Endothelial cell of umbilical vein (primary cell): ENCODE measurements around the gene PEX5L. TPM values are rescaled to one million over a fixed set of nuclear protein-coding genes. Genes with fewer than 3 reads are reported as not detected.

ENCODE experiments used
- BruUV-seq: library from RNA; stranded (reverse); fragments of 400-500 nt; replicated peaks from 2 replicates; lab custom pipeline; 2021; lab: Mats Ljungman, UMichigan
- CTCF ChIA-PET: fragments of 300-600, 350-600 bp; sonication (Branson Sonifier 250); formaldehyde crosslinking; loops from one replicate; lab custom pipeline; 2021; ENCODE audit warnings: antibody characterized with exemption, inconsistent platforms; lab: Charles Lee
- POLR2A ChIA-PET: fragments of 300-600, 350-600 bp; sonication (Branson Sonifier 250); formaldehyde crosslinking; loops from one replicate; lab custom pipeline; 2021; ENCODE audit warnings: antibody characterized with exemption, inconsistent platforms; lab: Charles Lee
- DNase-seq: peaks from one replicate; pipeline ENCODE4 v3.0.0-alpha.2; 2011; ENCODE audit warnings: low read depth, low spot score
- FAIRE-seq: peaks from 2 replicates; lab custom pipeline; 2011; peaks lifted over from hg19 to GRCh38; lab: Jason Lieb, UNC
- H2AFZ ChIP-seq: 2 replicates; pipeline ENCODE4 v1.6.0; 2012; ENCODE audit warnings: low read depth, low read length, control low read depth, inconsistent platforms
- H3K27ac ChIP-seq: 2 replicates; pipeline ENCODE4 v1.5.1; 2011; ENCODE audit warnings: low read depth, mild to moderate bottlenecking, control low read depth, low read length, moderate library complexity; ENCODE audit not compliant: insufficient read depth
- H3K27me3 ChIP-seq, 2 experiments: 2 replicates each; pipeline versions ENCODE4 v1.6.0 to v1.6.1; 2011; ENCODE audit warnings: low read length in 2 of 2, mixed read lengths in 1 of 2; ENCODE audit not compliant: control insufficient read depth in 2 of 2, insufficient read depth in 2 of 2
- H3K36me3 ChIP-seq, 2 experiments: 2 replicates in 1 of 2; 3 replicates in 1 of 2; pipeline ENCODE4 v1.5.1; 2011; ENCODE audit warnings: low read length in 2 of 2, mild to moderate bottlenecking in 1 of 2, moderate library complexity in 1 of 2; ENCODE audit not compliant: control insufficient read depth in 2 of 2, insufficient read depth in 2 of 2; ENCODE audit errors: extremely low read depth in 1 of 2
- H3K4me1 ChIP-seq: 3 replicates; pipeline ENCODE4 v1.5.1; 2011; ENCODE audit warnings: mild to moderate bottlenecking, low read length; ENCODE audit not compliant: control insufficient read depth, insufficient read depth; ENCODE audit errors: extremely low read depth
- H3K4me2 ChIP-seq: 2 replicates; pipeline ENCODE4 v1.6.1; 2011; ENCODE audit warnings: low read length, control low read depth, mixed read lengths; ENCODE audit not compliant: insufficient read depth
- H3K4me3 ChIP-seq, 3 experiments: fragments of 200-600 bp in 1 of 3; sonication (generic), shearing (Covaris generic) in 1 of 3; replicated peaks in 1 of 3; 2 replicates each; pipeline ENCODE4 v1.5.1; 2011 to 2016; ENCODE audit warnings: control low read depth in 3 of 3, low read length in 3 of 3, mild to moderate bottlenecking in 2 of 3, inconsistent platforms in 1 of 3, low read depth in 1 of 3, moderate library complexity in 1 of 3; ENCODE audit not compliant: insufficient read depth in 1 of 3
- H3K79me2 ChIP-seq: 2 replicates; pipeline ENCODE4 v1.6.0; 2012; ENCODE audit warnings: low read length, inconsistent platforms; ENCODE audit not compliant: control insufficient read depth, insufficient read depth
- H3K9ac ChIP-seq: replicated peaks from 2 replicates; pipeline ENCODE3; 2011; ENCODE audit warnings: low read length, control low read depth; ENCODE audit not compliant: insufficient read depth; ENCODE audit errors: extremely low read depth
- H3K9me1 ChIP-seq: replicated peaks from 3 replicates; pipeline ENCODE4 v1.6.0; 2011; ENCODE audit warnings: mild to moderate bottlenecking, low read length; ENCODE audit not compliant: control insufficient read depth, insufficient read depth; ENCODE audit errors: extremely low read depth
- H3K9me3 ChIP-seq: replicated peaks from 2 replicates; pipeline ENCODE4 v1.5.1; 2012; ENCODE audit warnings: low read length, inconsistent platforms; ENCODE audit not compliant: control insufficient read depth, insufficient read depth
- H4K20me1 ChIP-seq: replicated peaks from 2 replicates; pipeline ENCODE3; 2011; ENCODE audit warnings: mild to moderate bottlenecking, low read length; ENCODE audit not compliant: control insufficient read depth, insufficient read depth; ENCODE audit errors: extremely low read depth
- CTCF ChIP-seq, 2 donors: IDR thresholded peaks; 1 replicate in 1 of 2; 2 replicates in 1 of 2; pipeline ENCODE4 v1.5.1; 2011; ENCODE audit warnings: low read length in 2 of 2, mild to moderate bottlenecking in 2 of 2, moderate library complexity in 2 of 2, control low read depth in 1 of 2, inconsistent platforms in 1 of 2, low read depth in 1 of 2; ENCODE audit not compliant: insufficient read depth in 1 of 2; ENCODE audit errors: extremely low read depth in 1 of 2
- EZH2 ChIP-seq: IDR thresholded peaks from 2 replicates; pipeline ENCODE4 v1.6.1; 2012; ENCODE audit warnings: borderline replicate concordance, low read depth, mild to moderate bottlenecking, moderate library complexity, low read length, inconsistent platforms; ENCODE audit not compliant: severe bottlenecking
- FOS ChIP-seq: IDR thresholded peaks from 2 replicates; pipeline ENCODE4 v1.6.1; 2011; ENCODE audit warnings: mild to moderate bottlenecking, low read length, moderate library complexity, borderline replicate concordance; ENCODE audit not compliant: insufficient read depth
- GATA2 ChIP-seq: IDR thresholded peaks from 2 replicates; pipeline ENCODE4 v1.7.0; 2011; ENCODE audit warnings: low read depth, mild to moderate bottlenecking, moderate library complexity, mixed read lengths, low read length; ENCODE audit not compliant: insufficient read length, insufficient read depth
- JUN ChIP-seq: IDR thresholded peaks from 2 replicates; pipeline ENCODE4 v1.6.1; 2011; ENCODE audit warnings: borderline replicate concordance, low read depth; ENCODE audit not compliant: insufficient read length, insufficient read depth
- MAX ChIP-seq: IDR thresholded peaks from 2 replicates; pipeline ENCODE4 v1.6.1; 2011; ENCODE audit not compliant: insufficient read depth, insufficient read length
- MYC ChIP-seq: IDR thresholded peaks from one replicate; pipeline ENCODE4 v1.6.1; 2011; ENCODE audit warnings: mild to moderate bottlenecking, low read depth, low read length
- POLR2A ChIP-seq: IDR thresholded peaks from 2 replicates; pipeline ENCODE4 v1.6.1; 2012; ENCODE audit warnings: low read depth, mild to moderate bottlenecking, control low read depth, low read length
- POLR2AphosphoS5 ChIP-seq: IDR thresholded peaks from 2 replicates; pipeline ENCODE4 v1.6.1; 2012; ENCODE audit warnings: low read depth, mild to moderate bottlenecking, control low read depth, low read length, moderate library complexity; ENCODE audit not compliant: insufficient read depth
- dilution Hi-C: fragments of 300-500 bp; cut with MboI; formaldehyde crosslinking; loops from one replicate; pipeline ENCODE4 v1.15.0; 2019; ENCODE audit warnings: low sequenced_read_pairs; ENCODE audit not compliant: extremely low pct_ligation_motif_present
- intact Hi-C: fragments of 100-400 bp; cut with micrococcal nuclease; formaldehyde crosslinking; loops from one replicate; pipeline ENCODE4 v1.10.0; 2022
- polyA plus RNA-seq, 4 experiments: library from polyadenylated mRNA; depleted of rRNA in 3 of 4; stranded (reverse) in 3 of 4; unstranded in 1 of 4; fragments of >200 nt; gene quantifications; 2 replicates each; pipeline versions ENCODE4 v1.2.1 to v1.2.3, GENCODE V29; 2011 to 2012; ENCODE audit warnings: missing spikeins in 1 of 4
- total RNA-seq: library from RNA; stranded (reverse); gene quantifications from 2 replicates; pipeline ENCODE4 v1.2.3, GENCODE V29; 2021

PEX5L gene
- total and polyA plus RNA-seq, 2 donors (not counting 3 experiments of a cell fraction or from before 2014, with no cell fraction given): not detected

- Histone ChIP-seq H2AFZ (no peak overlapping the region), H3K4me3 (no peak overlapping the region), H3K4me1 (peaks cover 3% of the 10 kb centered on the region), H3K9ac (no peak overlapping the region), H3K27me3 (peaks cover 4 to 14% of the 10 kb centered on the region in 2 experiments), H3K9me3 (no peaks in the 10 kb centered on the region), H3K9me1 (no peaks in the 10 kb centered on the region), H3K27ac (no peak overlapping the region), H3K36me3 (no peaks in the 10 kb centered on the region), H3K79me2 (no peaks in the 10 kb centered on the region), H3K4me2 (no peak overlapping the region), H4K20me1 (no peaks in the 10 kb centered on the region)
- dilution Hi-C loops: no loop called here
- no TSS peak for BruUV-seq
- ChIA-PET POLR2A (no interaction called here), CTCF (interaction anchor here (1.0 kb wide), 1 partner anchor 559 kb away, joined by 3 read pairs; no protein-coding TSS in a partner anchor)
- TF ChIP-seq EZH2 (no peak), POLR2AphosphoS5 (no peak), JUN (no peak), MYC (no peak), CTCF (IDR thresholded peaks at IDR 0.05; ENCODE audit: extremely low read depth in 1 of 2, insufficient read depth in 1 of 2, low read depth in 1 of 2, low read length in 2 of 2) (no peak), POLR2A (no peak), GATA2 (no peak), MAX (no peak), FOS (no peak)
- DNase-seq (no peak), FAIRE-seq (no peak)
- intact Hi-C loops: no loop called here
Observed at GRCh38 chr3:180036092-180036670, 556 bp downstream of the PEX5L start.
